GM19372 (cell line): ENCODE data around the gene C1orf159.
"Not testable (repeated sequence)": the region's sequence is repeated elsewhere in the genome, so short reads cannot be mapped to it uniquely, and the experiment has no call there.

ENCODE experiments used
- ATAC-seq: cut with Tn5 transposase; IDR thresholded peaks from one replicate; pipeline ENCODE4 v1.9.1; 2021; ENCODE audit warnings: mild to moderate bottlenecking, low read depth, moderate library complexity; ENCODE audit not compliant: unreplicated experiment

C1orf159 gene

GRCh38 chr1:1150100-1150499 is 34.2 kb upstream of the C1orf159 start:
- no peak for ATAC-seq

- no peak for ATAC-seq
Observed at GRCh38 chr1:1149416-1149815, 33.5 kb upstream of the C1orf159 start.

- no peak for ATAC-seq
Observed at GRCh38 chr1:1148569-1148968, 32.7 kb upstream of the C1orf159 start.

- ATAC-seq, result no peak
Observed at GRCh38 chr1:1148061-1148460, 32.2 kb upstream of the C1orf159 start.

- ATAC-seq, result no peak
Observed at GRCh38 chr1:1146596-1146995, 30.7 kb upstream of the C1orf159 start.

- ATAC-seq, result no peak
Observed at GRCh38 chr1:1146026-1146425, 30.1 kb upstream of the C1orf159 start.

GRCh38 chr1:1145547-1145914 is 29.6 kb upstream of the C1orf159 start:
- no peak for ATAC-seq

- no peak for ATAC-seq
Observed at GRCh38 chr1:1144843-1145546, 29.1 kb upstream of the C1orf159 start.

- ATAC-seq, result no peak
Observed at GRCh38 chr1:1144122-1144842, 28.4 kb upstream of the C1orf159 start.

- no peak for ATAC-seq
Observed at GRCh38 chr1:1143636-1144035, 27.7 kb upstream of the C1orf159 start.

GRCh38 chr1:1142844-1143243 is 27.0 kb upstream of the C1orf159 start:
- no peak for ATAC-seq

- not testable (repeated sequence) for ATAC-seq
Observed at GRCh38 chr1:1142352-1142751, 26.5 kb upstream of the C1orf159 start.

- ATAC-seq, result no peak
Observed at GRCh38 chr1:1141911-1142250, 26.0 kb upstream of the C1orf159 start.

- ATAC-seq, result no peak
Observed at GRCh38 chr1:1141244-1141910, 25.5 kb upstream of the C1orf159 start.

GRCh38 chr1:1140673-1141072 is 24.8 kb upstream of the C1orf159 start:
- no peak for ATAC-seq

GRCh38 chr1:1137256-1138045 is 21.6 kb upstream of the C1orf159 start:
- ATAC-seq, result no peak

GRCh38 chr1:1136547-1137230 is 20.8 kb upstream of the C1orf159 start:
- no peak for ATAC-seq

- no peak for ATAC-seq
Observed at GRCh38 chr1:1135339-1136136, 19.6 kb upstream of the C1orf159 start.

GRCh38 chr1:1134300-1134970 is 18.5 kb upstream of the C1orf159 start:
- no peak for ATAC-seq
